Measurements from ENCODE around the gene GJA5. TPM values are rescaled to one million over a fixed set of nuclear protein-coding genes. Genes with fewer than 3 reads are reported as not detected.

GJA5 gene
- total RNA-seq, 2 experiments from 2014 or later = not detected

GRCh38 chr1:147723691-147724323, 36.6 kb downstream of the GJA5 start:
- DNase-seq = peak; percentile 6
- Mint-ChIP-seq H3K4me1 (peaks cover 2% of the 10 kb centered on the region), H3K27ac (no peak overlapping the region), H3K27me3 (peaks cover 16% of the 10 kb centered on the region), H3K4me3 (no peak overlapping the region), H3K36me3 (no peaks in the 10 kb centered on the region), H3K9me3 (peaks cover 1% of the 10 kb centered on the region)

GRCh38 chr1:147722124-147722523, 38.3 kb downstream of the GJA5 start:
- peaks cover 20% of the 10 kb centered on the region for H3K27me3 Mint-ChIP-seq
- no peak overlapping the region for H3K27ac Mint-ChIP-seq
- DNase-seq = no peak
- no peaks in the 10 kb centered on the region for H3K36me3 Mint-ChIP-seq
- peaks cover 2% of the 10 kb centered on the region for H3K4me1 Mint-ChIP-seq
- no peak overlapping the region for H3K4me3 Mint-ChIP-seq
- H3K9me3 Mint-ChIP-seq = peaks cover 1% of the 10 kb centered on the region

- H3K4me3 Mint-ChIP-seq = no peak overlapping the region
- peaks cover 22% of the 10 kb centered on the region for H3K27me3 Mint-ChIP-seq
- peaks cover 2% of the 10 kb centered on the region for H3K4me1 Mint-ChIP-seq
- no peak for DNase-seq
- peaks cover 1% of the 10 kb centered on the region for H3K9me3 Mint-ChIP-seq
- no peak overlapping the region for H3K27ac Mint-ChIP-seq
- H3K36me3 Mint-ChIP-seq = no peaks in the 10 kb centered on the region
Measured at GRCh38 chr1:147721716-147722115, 38.7 kb downstream of the GJA5 start.

GRCh38 chr1:147720557-147720956, 39.8 kb downstream of the GJA5 start:
- Mint-ChIP-seq H3K27ac (no peak overlapping the region), H3K27me3 (peaks cover 24% of the 10 kb centered on the region), H3K4me3 (no peak overlapping the region), H3K36me3 (no peaks in the 10 kb centered on the region), H3K9me3 (peaks cover 1% of the 10 kb centered on the region), H3K4me1 (peaks cover 2% of the 10 kb centered on the region)
- no peak for DNase-seq

GRCh38 chr1:147719711-147720225, 40.6 kb downstream of the GJA5 start:
- no peaks in the 10 kb centered on the region for H3K36me3 Mint-ChIP-seq
- DNase-seq = no peak
- peaks cover 2% of the 10 kb centered on the region for H3K4me1 Mint-ChIP-seq
- H3K9me3 Mint-ChIP-seq = peaks cover 1% of the 10 kb centered on the region
- H3K27ac Mint-ChIP-seq = no peak overlapping the region
- H3K4me3 Mint-ChIP-seq = no peak overlapping the region
- peaks cover 30% of the 10 kb centered on the region for H3K27me3 Mint-ChIP-seq

GRCh38 chr1:147719029-147719698, 41.2 kb downstream of the GJA5 start:
- DNase-seq = no peak
- no peak overlapping the region for H3K4me3 Mint-ChIP-seq
- peaks cover 1% of the 10 kb centered on the region for H3K9me3 Mint-ChIP-seq
- H3K4me1 Mint-ChIP-seq = peaks cover 2% of the 10 kb centered on the region
- no peak overlapping the region for H3K27ac Mint-ChIP-seq
- peaks cover 35% of the 10 kb centered on the region for H3K27me3 Mint-ChIP-seq
- H3K36me3 Mint-ChIP-seq = no peaks in the 10 kb centered on the region

GRCh38 chr1:147717706-147718097, 42.7 kb downstream of the GJA5 start:
- Mint-ChIP-seq H3K36me3 (no peaks in the 10 kb centered on the region), H3K9me3 (peaks cover 1% of the 10 kb centered on the region), H3K27ac (no peak overlapping the region), H3K4me3 (no peak overlapping the region), H3K27me3 (peaks cover 29% of the 10 kb centered on the region), H3K4me1 (no peaks in the 10 kb centered on the region)
- DNase-seq = no peak

- DNase-seq = no peak
- no peak overlapping the region for H3K27ac Mint-ChIP-seq
- H3K4me3 Mint-ChIP-seq = no peak overlapping the region
- no peaks in the 10 kb centered on the region for H3K36me3 Mint-ChIP-seq
- peaks cover 1% of the 10 kb centered on the region for H3K9me3 Mint-ChIP-seq
- peaks cover 31% of the 10 kb centered on the region for H3K27me3 Mint-ChIP-seq
- H3K4me1 Mint-ChIP-seq = no peaks in the 10 kb centered on the region
Measured at GRCh38 chr1:147717051-147717705, 43.2 kb downstream of the GJA5 start.

GRCh38 chr1:147712605-147713004, 47.8 kb downstream of the GJA5 start:
- no peak for DNase-seq
- H3K4me1 Mint-ChIP-seq = no peaks in the 10 kb centered on the region
- H3K9me3 Mint-ChIP-seq = no peaks in the 10 kb centered on the region
- no peaks in the 10 kb centered on the region for H3K36me3 Mint-ChIP-seq
- no peak overlapping the region for H3K4me3 Mint-ChIP-seq
- peaks cover 25% of the 10 kb centered on the region for H3K27me3 Mint-ChIP-seq
- no peak overlapping the region for H3K27ac Mint-ChIP-seq

Other genes with a start within 250 kb of the GJA5 start
- 10 to 100 TPM; 32.2 to 32.8 TPM for gene BCL9, start 219.1 kb downstream of the GJA5 start, total RNA-seq
- 10 to 100 TPM; 11.2 to 16.8 TPM for gene ACP6, start 90.1 kb downstream of the GJA5 start, total RNA-seq
- not detected for gene GJA8, start 142.2 kb upstream of the GJA5 start, total RNA-seq
- gene GPR89B, start 167.8 kb upstream of the GJA5 start, total RNA-seq = 10 to 100 TPM; 16.7 to 18.2 TPM